Measurements from ENCODE around the gene PTTG1.

PTTG1 gene

GRCh38 chr5:160470437-160471361 is 49.0 kb downstream of the PTTG1 start:
- DNase-seq, result no peak

GRCh38 chr5:160471761-160472160 is 50.1 kb downstream of the PTTG1 start:
- no peak for DNase-seq

GRCh38 chr5:160472482-160472881 is 50.8 kb downstream of the PTTG1 start:
- no peak for DNase-seq

- DNase-seq, result no peak
Measured at GRCh38 chr5:160473681-160474080, 52.0 kb downstream of the PTTG1 start.

- no peak for DNase-seq
Measured at GRCh38 chr5:160474084-160474483, 52.4 kb downstream of the PTTG1 start.

GRCh38 chr5:160475864-160476438 is 54.3 kb downstream of the PTTG1 start:
- no peak for DNase-seq

- no peak for DNase-seq
Measured at GRCh38 chr5:160477266-160477970, 55.8 kb downstream of the PTTG1 start.

GRCh38 chr5:160478163-160478562 is 56.5 kb downstream of the PTTG1 start:
- DNase-seq, result no peak

All from nucleus accumbens (tissue), 56 donors.